Urothelium cell line (cell line): ENCODE results near the gene NR2C2.

Experiments used
- DNase-seq: peaks from one replicate; pipeline ENCODE4 v3.0.0; 2011; ENCODE audit warnings: low spot score, mixed read lengths
- FAIRE-seq: peaks from 2 replicates; lab custom pipeline; 2011; peaks lifted over from hg19 to GRCh38; lab: Jason Lieb, UNC

NR2C2 gene

GRCh38 chr3:14921034-14921616 is 26.3 kb upstream of the NR2C2 start:
- peak; percentile 90 for DNase-seq
- FAIRE-seq: peak; percentile 94

GRCh38 chr3:14921811-14922705 is 25.3 kb upstream of the NR2C2 start:
- FAIRE-seq: no peak
- no peak for DNase-seq

GRCh38 chr3:14922863-14923262 is 24.5 kb upstream of the NR2C2 start:
- DNase-seq (no peak), FAIRE-seq (no peak)

GRCh38 chr3:14923476-14923875 is 23.9 kb upstream of the NR2C2 start:
- no peak for FAIRE-seq
- DNase-seq: no peak

GRCh38 chr3:14925729-14926591 is 21.4 kb upstream of the NR2C2 start:
- DNase-seq (peak; percentile 59), FAIRE-seq (no peak)

GRCh38 chr3:14926592-14926991 is 20.8 kb upstream of the NR2C2 start:
- DNase-seq (no peak), FAIRE-seq (no peak)

GRCh38 chr3:14927308-14927707 is 20.1 kb upstream of the NR2C2 start:
- no peak for FAIRE-seq
- no peak for DNase-seq

GRCh38 chr3:14929310-14930074 is 17.9 kb upstream of the NR2C2 start:
- FAIRE-seq: no peak

GRCh38 chr3:14933820-14934425 is 13.5 kb upstream of the NR2C2 start:
- no peak for DNase-seq
- no peak for FAIRE-seq

More at GRCh38 chr3:14929310-14930074, 17.9 kb upstream of the NR2C2 start:
- no peak for DNase-seq

GRCh38 chr3:14935592-14936345 is 11.6 kb upstream of the NR2C2 start:
- DNase-seq (no peak), FAIRE-seq (no peak)

- FAIRE-seq: no peak
- no peak for DNase-seq
Observed at GRCh38 chr3:14938954-14939353, 8.4 kb upstream of the NR2C2 start.

- FAIRE-seq (no peak), DNase-seq (no peak)
Observed at GRCh38 chr3:14941871-14942270, 5.5 kb upstream of the NR2C2 start.

DNA sequence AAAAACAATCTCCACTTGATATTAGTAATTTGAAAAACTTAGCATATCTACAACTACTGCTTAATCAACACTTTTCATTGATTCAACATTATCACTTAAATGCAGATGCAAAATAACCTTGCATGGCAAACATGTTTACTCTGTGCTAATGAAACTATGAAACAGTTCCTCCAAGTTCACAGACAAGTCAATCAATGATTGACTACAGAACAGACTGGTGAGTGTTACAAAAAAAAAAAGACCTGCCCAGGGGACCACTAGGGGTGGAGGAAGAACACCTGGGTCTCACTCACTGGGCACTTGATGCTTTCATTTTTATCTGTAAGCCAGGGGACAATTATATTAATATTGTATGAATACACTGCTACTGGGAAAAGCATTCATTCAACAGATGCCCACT is 4.3 kb upstream of the NR2C2 start:
- no peak for FAIRE-seq

DNA sequence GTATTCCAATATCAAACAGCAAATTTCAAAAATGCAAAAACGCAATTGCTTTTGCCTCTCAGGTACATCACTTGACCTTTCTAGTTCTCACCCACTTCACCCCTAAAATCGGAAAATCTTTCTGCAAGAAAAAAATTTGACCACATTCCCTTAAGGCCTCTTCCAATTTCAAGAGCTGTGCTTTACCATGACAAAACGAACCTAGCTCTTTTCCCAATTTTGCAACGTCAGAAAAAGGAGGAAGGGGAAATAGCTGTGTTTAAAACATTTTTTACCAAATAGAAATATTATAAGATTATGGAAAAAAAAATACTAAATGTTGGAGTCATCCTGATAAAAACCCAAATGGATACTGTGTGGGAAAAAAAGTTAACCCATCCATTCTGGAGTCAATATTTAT is 1.1 kb upstream of the NR2C2 start:
- no peak for FAIRE-seq

More for the DNA sequence above, 4.3 kb upstream of the NR2C2 start:
- DNase-seq: no peak

DNA sequence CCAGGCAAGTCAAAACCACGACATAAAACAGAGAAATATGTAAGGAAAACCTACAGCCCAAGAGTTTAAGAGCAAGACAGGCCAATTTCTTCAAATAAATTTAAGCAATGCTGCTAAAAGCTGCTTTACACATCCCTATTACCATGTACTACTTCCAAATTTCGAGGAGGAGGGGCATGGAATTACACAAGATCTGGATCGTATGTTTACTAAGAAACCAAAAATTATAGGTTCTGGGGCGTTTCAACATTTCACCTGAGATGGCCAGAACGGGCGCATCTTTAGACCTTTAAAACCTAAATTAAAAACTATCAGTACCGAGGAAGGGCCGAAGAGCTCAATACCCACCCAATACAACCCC is 664 bp upstream of the NR2C2 start:
- no peak for FAIRE-seq
- no peak for DNase-seq

More for the DNA sequence above, 1.1 kb upstream of the NR2C2 start:
- no peak for DNase-seq

DNA sequence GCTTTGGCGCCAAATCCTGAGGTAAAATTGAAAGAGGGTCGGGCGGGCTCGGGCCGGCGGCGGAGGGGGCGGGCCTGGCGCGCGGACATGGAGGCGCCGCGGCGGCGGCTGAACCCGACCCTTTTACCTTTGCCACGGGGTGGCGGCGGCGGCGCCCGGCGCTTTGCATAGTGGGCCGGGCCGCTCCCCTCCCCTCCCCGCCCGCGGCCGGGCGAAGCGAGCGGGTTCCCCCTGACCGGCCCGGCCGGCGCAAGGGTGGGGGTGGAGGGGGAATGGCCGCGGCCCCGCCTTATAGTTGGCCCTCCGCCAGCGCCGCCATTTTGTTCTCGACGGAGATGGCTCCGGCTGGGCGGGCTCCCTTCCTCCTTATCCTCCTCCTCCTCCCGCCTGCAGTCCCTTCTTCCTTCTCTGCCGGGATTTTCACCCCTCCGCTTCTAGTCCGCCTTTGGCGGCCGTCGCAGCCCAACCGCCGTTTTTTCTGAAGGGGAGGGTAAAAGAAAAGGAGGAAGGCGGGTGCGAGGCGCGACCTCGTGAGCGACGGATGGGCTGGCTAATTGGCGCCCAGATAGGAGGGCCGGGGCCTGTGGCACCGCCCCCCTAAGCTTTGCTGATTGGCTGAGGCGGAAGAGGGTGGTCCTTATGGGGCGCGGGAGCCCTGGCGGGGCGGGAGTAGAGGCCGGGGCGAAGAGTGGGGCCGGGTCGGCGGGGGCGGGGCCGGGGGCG is 664 bp downstream of the NR2C2 start:
- DNase-seq (peak; percentile 100), FAIRE-seq (no peak)

GRCh38 chr3:14948609-14949038 is 1.2 kb downstream of the NR2C2 start:
- FAIRE-seq (no peak), DNase-seq (no peak)

DNA sequence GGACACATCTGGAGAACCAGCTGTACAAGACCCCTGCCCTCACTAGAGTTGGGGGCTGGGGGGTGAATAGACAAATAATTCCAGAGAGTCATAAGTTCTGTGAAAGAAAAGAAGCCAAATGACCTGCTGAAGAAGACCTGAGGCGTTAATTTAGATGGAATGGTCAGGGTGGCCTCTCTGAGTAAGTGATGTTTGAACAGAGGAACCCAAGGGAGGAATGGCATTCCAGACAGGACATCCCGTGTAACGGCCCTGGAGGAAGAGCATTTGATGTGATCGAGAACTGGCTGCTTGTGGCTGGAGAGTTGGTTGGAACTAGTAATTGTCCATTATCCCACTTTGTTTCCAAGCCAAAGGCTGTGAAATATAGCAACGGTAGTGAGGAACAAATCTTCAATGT is 1.7 kb downstream of the NR2C2 start:
- no peak for DNase-seq
- FAIRE-seq: no peak

DNA sequence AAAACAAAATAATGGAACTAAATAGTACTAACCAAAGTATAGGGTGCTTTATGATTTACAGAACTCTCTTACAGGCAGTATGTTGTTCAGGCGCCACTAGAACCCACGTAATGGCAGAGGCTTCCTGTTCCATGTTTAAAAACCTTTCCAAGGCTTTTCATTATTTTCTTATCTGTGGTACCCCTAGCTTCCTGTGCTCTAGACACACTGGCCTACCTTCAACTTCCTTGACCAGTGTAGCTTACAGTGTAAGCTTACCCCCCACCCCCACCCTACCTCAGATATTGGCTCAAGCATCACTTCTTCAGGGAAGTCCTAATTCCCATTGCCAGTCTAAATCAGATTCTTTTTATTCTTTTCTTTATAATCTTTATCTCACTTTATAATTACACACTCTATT is 2.9 kb downstream of the NR2C2 start:
- no peak for FAIRE-seq
- DNase-seq: no peak
